ENCODE data around the gene RNF167.
"Not testable (repeated sequence)": the region's sequence is repeated elsewhere in the genome, so short reads cannot be mapped to it uniquely, and the experiment has no call there.

RNF167 gene

DNA sequence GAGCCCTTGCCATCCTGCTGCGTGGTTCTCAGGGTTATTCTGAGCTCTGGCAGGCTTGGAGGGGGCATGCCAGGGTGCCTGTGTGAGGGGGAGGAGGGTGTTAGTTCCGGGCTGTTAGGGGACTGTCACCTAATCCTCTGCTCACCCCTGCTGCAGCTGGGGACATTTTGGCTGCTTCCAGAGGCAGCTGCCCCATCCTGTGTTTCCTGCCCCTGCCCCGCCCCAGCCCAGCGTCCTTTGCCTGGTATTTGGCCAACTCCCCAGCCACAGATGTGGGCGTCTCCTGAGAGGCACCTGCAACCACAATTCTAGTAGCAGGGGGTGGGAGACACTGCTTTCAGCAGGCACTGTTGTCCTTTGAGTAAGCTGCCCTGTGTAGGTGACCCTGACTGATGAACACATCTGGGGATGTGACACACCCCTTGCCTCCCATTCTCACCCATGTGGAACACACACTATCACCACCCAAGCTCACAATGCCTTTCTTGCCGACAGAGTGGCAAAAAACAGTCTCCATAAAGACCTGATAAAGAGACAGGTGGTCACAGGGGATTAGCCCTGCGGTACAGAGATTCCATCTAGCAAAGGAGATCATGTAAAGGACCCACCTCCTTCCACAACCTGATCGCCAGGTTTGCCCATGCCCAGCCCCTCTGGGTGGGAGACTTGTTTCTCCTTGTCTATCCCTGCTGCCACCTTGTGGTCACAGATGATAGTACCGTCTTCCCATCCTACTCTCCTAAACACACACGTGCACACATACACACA lies 36.8 kb upstream of the RNF167 start, which contains the start of gene CHRNE:
Gene CHRNE, minus strand, starts transcription at position 48 of the 768 bp plus-strand sequence. Its CDS starts 35 bp downstream, at position 13.
- DNase-seq = peak; percentile 47 to 68

GRCh38 chr17:4906642-4907041 lies 33.4 kb upstream of the RNF167 start:
- DNase-seq = not testable (repeated sequence)

DNA sequence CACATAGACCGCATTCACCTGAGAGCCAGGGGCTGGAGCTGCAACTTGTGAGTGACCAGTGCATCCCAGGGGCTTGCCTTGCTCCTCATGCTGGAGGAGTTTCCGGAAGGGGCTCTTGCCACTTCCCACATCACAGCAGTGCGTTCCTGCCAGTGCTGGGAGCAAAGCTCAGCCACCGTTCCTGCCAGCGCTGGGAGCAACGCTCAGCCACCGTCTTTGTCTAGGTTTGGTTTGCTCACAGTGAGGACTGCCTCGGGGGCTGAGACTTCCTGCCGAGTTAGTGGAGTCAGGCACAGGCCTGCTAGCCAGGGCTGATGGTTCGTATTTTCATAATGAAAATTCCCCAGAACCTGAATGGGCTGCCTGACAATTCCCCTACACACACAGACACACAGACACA lies 31.8 kb upstream of the RNF167 start:
- no peak for DNase-seq

DNA sequence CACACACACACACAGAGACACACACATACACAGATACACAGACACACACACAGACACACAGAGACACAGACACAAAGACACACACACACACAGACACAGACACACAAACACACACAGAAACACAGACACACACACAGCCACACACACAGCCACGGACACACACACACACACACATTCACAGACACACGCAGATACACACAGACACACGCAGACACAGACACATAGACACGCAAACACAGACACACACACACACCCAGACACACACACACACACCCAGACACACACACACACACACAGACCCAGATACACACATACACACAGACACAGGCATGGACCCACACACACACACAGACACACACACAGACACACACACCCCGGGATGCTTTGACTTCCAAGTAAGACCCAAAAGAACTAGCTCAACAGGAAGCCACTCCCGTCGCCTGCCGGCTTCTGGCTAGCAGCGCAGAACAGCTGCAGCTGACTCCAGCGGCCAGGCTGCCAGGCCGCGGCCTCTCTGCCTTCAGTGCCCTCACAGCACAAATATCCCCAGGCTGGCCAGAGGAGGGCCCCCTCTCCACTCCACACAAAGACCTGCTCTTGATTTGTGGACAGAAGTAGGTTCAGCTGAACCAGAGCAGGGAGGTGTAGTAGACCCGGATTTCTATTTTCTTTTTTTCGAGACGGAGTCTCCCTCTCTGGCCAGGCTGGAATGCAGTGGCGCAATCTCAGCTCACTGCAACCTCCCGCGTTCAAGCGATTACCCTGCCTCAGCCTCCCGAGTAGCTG lies 31.2 kb upstream of the RNF167 start:
- DNase-seq = peak; percentile 10 to 77

DNA sequence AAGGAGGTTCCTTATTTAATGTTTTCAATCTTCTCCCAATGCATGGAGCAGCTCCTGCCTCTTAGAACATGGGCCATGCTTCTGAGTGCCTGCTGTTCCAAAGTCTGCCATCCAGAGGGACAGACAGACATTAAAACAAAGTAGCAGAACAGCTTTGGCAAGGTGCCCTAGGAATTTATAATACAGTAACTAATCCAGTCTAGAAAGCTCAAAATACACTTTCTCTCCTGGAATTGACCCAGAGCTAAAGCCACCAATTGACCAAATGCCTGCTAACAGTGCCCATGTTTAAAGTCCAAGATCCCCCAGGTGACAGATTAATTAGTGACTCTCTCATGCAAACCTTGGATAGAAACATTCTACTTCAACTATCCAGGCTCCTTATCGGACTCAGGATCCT lies 26.1 kb upstream of the RNF167 start:
- DNase-seq = no peak

- not testable (repeated sequence) for DNase-seq
Observed at GRCh38 chr17:4914551-4914950, 25.5 kb upstream of the RNF167 start.

- DNase-seq = no peak
Observed at GRCh38 chr17:4919511-4920047, 20.5 kb upstream of the RNF167 start.

GRCh38 chr17:4920351-4921048 lies 19.6 kb upstream of the RNF167 start:
- no peak for DNase-seq

DNA sequence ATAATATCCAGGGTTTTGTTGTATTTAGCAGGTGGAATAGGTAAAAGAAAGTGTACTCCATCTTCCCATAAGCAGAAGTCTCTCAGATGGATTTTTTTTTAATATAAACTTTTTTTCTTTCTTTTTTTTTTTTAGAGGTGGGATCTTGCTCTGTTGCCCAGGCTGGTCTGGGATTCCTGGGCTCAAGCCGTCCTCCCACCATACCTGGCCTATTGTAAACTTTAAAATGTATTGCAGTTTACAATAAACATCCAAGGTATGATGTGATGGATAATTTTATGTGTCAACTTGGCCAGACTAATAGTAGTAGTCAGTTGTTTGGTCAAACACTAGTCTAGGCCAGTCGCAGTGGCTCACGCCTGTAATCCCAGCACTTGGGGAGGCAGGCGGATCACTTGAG lies 18.7 kb upstream of the RNF167 start:
- no peak for DNase-seq

DNA sequence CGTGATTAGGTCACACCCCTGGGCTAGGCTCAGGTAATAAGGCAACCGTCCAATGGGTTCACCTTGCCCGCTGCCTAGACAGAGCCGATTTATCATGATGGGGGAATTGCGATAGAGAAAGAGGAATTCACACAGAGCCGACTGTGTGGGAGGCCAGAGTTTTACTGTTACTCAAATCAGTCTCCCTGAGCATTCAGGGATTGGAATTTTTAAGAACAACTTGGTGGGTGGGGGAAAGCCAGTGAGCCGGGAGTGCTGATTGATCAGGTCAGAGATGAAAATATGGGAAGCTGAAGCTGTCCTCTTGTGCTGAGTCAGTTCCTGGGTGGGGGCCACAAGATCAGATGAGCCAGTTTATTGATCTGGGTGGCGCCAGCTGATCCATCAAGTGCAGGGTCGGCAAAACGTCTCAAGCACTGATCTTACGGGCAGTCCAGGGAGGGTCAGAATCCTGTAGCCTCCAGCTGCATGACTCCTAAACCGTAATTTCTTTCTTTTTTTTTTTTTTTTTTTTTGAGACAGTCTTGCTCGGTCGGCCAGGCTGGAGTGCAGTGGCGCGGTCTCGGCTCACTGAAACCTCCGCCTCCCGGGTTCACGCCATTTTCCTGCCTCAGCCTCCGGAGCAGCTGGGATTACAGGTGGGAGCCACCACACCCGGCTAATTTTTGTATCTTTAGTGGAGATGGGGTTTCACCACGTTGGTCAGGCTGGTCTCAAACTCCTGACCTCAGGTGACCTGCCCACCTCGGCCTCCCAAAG lies 13.3 kb upstream of the RNF167 start:
- not testable (repeated sequence) for DNase-seq

- DNase-seq = no peak
Observed at GRCh38 chr17:4928881-4929280, 11.2 kb upstream of the RNF167 start.

GRCh38 chr17:4931963-4932362 lies 8.1 kb upstream of the RNF167 start, which contains the start of gene GP1BA:
Gene GP1BA, plus strand, starts transcription at chr17:4932277. Its CDS starts 328 bp downstream, at chr17:4932605.
- DNase-seq = no peak

DNA sequence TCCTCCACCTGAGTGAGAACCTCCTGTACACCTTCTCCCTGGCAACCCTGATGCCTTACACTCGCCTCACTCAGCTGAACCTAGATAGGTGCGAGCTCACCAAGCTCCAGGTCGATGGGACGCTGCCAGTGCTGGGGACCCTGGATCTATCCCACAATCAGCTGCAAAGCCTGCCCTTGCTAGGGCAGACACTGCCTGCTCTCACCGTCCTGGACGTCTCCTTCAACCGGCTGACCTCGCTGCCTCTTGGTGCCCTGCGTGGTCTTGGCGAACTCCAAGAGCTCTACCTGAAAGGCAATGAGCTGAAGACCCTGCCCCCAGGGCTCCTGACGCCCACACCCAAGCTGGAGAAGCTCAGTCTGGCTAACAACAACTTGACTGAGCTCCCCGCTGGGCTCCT lies 7.3 kb upstream of the RNF167 start:
- DNase-seq = no peak

DNA sequence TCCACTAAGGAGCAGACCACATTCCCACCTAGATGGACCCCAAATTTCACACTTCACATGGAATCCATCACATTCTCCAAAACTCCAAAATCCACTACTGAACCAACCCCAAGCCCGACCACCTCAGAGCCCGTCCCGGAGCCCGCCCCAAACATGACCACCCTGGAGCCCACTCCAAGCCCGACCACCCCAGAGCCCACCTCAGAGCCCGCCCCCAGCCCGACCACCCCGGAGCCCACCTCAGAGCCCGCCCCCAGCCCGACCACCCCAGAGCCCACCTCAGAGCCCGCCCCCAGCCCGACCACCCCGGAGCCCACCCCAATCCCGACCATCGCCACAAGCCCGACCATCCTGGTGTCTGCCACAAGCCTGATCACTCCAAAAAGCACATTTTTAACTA lies 6.4 kb upstream of the RNF167 start:
- DNase-seq = no peak

DNA sequence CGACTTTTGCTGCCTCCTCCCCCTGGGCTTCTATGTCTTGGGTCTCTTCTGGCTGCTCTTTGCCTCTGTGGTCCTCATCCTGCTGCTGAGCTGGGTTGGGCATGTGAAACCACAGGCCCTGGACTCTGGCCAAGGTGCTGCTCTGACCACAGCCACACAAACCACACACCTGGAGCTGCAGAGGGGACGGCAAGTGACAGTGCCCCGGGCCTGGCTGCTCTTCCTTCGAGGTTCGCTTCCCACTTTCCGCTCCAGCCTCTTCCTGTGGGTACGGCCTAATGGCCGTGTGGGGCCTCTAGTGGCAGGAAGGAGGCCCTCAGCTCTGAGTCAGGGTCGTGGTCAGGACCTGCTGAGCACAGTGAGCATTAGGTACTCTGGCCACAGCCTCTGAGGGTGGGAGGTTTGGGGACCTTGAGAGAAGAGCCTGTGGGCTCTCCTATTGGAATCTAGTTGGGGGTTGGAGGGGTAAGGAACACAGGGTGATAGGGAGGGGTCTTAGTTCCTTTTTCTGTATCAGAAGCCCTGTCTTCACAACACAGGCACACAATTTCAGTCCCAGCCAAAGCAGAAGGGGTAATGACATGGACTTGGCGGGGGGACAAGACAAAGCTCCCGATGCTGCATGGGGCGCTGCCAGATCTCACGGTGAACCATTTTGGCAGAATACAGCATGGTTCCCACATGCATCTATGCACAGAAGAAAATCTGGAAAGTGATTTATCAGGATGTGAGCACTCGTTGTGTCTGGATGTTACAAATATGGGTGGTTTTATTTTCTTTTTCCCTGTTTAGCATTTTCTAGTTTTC lies 5.7 kb upstream of the RNF167 start:
- peak in 1 of 2 experiments; percentile 41 for DNase-seq

- no peak for DNase-seq
Observed at GRCh38 chr17:4935650-4936049, 4.4 kb upstream of the RNF167 start.

DNA sequence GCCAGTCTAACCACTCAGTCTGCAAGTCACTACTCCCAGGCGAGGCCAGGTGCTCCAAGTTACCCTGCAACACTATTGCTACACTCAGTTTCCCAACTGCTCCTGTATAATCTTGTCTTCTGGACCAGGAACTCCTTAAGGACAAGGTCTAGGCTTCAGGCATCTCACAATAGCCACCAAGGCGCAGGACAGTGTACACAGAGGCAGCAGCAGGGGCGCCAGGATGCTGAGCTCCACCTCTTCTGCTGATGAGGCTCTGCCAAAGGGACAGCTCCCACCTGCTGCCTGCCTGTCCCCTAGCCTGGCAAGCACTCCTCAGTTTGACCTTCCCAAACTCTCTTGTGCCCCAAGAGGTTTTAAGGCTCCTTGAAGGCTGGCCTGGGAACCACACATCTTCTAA lies 3.6 kb upstream of the RNF167 start:
- DNase-seq = no peak

DNA sequence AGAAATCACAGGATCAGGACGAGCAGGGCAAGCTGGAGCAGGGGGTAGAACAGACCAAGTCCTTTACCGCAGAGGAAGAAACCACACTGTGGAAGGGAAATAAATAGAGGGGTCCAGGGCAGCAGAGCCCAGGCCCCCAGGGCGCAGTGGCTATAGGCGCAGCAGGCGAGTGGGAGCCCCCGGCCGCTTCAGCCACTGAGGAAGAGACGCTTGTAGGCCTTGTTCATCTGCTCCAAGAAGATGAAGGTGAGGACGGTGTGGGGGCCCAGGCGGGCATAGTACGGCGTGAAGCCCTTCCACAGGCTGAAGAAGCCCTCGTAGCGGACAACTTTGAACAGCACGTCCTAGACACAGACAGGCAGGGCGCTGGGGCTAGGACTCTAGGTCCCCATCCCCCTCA lies 2.5 kb upstream of the RNF167 start:
- no peak for DNase-seq

DNA sequence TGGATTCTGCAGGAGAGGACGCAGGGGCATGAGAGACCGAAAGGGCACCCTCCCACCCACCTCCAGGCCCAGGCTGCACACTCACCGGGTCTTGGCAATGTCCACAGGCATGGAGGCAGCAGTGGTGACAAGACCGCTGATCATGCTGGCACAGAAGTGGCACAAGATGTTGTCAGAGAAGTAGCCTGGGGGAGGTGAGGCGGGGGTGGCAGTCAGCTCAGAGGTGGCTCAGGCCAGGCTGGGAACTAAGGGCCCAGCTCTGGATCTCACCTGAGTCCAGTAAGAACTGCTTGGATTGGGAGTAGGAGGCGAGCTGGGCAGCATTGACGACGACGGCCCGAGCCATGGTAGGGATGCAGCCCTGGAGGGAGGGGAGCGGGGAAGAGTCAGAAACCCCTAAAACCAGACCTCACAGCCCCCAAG lies 2.0 kb upstream of the RNF167 start:
- DNase-seq = no peak

DNA sequence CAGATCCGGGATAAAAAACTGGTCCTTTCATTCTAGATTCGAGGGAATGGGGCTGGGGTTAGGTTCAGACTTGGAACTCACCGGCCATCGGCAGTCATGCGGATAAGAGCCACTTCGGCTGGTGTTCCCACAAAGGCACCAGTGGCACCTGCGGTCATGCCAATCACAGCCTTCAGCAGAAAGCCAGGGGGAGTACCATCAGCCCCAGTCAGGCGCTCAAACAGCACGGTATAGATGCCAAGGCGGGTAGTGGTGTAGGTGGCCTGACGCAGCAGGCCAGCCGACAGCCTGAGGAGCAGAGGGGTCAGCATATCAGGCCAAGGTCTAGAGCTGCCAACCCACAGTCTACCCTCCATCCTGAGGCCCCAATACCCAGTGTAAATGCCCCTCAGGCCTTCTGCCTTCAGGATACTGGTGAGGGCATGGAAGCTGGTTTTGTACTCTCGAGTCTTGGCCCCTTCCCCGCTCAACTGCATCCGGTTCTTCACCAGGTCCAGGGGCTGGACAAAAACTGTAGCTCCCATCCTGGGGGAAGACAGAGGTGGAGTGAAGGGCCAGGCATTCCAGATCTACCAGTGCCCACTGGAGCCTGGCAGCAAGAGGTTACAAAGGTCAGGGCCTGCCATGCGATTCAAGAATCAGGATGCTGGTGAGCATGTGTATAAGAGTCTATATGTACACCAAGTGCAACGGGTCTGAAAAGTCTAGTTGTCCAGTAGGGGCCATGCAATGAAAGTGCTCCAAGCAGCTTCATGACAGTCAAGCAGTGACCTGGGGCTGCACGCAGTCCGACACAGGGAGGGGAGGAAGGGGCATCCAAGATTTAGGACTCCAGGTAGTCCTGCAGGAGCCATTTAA lies 1.2 kb upstream of the RNF167 start:
- DNase-seq = no peak

DNA sequence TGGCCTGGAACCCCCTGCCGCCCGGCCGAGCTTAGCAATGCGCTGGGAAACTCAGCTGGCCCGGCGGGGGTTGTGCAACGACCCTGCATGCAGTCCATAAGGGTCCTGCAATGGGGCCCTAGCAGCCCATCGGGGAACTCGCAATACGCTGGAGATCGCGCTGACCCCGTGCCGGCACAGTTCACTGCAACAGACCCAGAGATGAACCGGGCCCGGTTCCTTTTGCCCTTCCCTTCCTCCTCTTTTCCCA lies 597 bp upstream of the RNF167 start:
- DNase-seq = no peak
